GM18951 (cell line): ENCODE measurements around the gene OR1J1.

Experiments used
- POLR2A ChIP-seq: IDR thresholded peaks from 4 replicates; pipeline ENCODE4 v1.6.1; 2011; ENCODE audit warnings: mild to moderate bottlenecking; ENCODE audit not compliant: insufficient read length, insufficient read depth; ENCODE audit errors: extremely low read depth
- in situ Hi-C: fragments of 300-500 bp; cut with MboI; formaldehyde crosslinking; loops from one replicate; pipeline ENCODE4 v1.12.0; 2022; ENCODE audit warnings: low sequenced_read_pairs, mixed read lengths, inconsistent platforms; ENCODE audit not compliant: unreplicated experiment

Gene OR1J1

DNA sequence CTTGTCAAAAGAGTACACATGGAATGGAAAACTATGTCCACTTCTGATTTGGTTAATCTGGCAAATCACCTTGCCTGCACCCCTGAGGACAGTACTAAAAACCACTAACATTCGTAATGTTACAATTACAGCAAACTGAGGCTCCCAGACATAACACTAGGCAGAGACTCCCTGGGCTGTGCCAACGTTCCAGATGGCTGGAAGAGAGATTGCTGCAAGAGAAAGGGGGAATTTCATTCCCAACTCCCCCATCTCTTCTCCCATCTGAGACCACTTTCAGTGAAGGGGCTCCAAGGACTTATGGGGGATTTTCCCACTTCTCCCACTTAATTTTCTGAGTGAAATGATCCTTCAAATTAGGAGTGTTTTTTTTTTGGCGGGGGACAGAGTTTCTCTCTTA is 11.3 kb downstream of the OR1J1 start:
- in situ Hi-C loops = loop anchor here (10.0 to 25.0 kb wide), 3 partner anchors 338 to 896 kb away; partner anchors contain the start of genes CRB2 and OR1K1

DNA sequence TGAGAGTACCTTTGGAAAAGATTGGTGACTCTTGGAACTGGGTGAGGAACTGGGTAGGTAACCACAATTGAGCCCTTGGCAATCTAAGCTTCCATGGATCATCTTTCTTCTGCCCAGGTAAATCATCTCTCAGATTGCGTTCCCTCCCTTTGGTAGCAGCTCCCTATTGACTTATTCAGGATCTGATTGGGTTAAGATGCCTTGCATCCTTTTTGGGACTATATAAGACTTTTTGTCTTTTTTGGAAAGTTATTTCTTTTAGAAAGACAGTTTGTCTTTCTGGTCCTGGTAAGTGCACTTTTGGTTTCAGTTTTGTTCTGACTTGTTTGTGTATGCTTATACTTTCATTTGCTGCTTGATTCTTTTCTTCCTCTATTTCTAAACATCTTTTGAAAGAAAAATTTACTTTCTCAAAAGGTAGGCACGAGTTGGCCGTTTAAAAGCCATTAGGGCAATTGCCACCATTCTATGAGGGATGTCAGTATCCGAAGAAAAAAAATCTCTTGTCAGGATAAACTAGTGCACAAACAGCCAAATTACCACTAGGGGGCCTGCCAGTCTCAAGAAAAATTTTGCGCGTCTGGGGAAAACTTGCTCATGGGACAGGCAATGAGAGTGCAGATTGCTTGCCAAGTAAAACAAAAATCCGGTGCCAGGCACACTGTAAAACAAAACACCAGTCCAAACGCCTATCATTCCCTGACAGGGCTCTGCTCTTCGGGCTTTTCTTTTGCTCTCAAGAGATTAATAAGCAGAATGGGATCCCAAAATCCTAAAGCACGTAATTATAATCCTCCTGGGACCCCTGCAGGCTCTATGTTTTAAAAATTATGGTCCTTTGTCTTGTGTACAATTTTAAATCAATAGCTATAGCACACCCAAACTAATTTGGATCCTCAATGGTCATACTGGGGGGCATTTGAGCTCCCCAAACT is 12.8 kb downstream of the OR1J1 start:
- in situ Hi-C loops = loop anchor here (10.0 to 25.0 kb wide), 3 partner anchors 340 to 897 kb away; partner anchors contain the start of genes CRB2 and OR1K1
- no peak for TF ChIP-seq POLR2A

More for the DNA sequence above, 11.3 kb downstream of the OR1J1 start:
- TF ChIP-seq POLR2A = no peak

DNA sequence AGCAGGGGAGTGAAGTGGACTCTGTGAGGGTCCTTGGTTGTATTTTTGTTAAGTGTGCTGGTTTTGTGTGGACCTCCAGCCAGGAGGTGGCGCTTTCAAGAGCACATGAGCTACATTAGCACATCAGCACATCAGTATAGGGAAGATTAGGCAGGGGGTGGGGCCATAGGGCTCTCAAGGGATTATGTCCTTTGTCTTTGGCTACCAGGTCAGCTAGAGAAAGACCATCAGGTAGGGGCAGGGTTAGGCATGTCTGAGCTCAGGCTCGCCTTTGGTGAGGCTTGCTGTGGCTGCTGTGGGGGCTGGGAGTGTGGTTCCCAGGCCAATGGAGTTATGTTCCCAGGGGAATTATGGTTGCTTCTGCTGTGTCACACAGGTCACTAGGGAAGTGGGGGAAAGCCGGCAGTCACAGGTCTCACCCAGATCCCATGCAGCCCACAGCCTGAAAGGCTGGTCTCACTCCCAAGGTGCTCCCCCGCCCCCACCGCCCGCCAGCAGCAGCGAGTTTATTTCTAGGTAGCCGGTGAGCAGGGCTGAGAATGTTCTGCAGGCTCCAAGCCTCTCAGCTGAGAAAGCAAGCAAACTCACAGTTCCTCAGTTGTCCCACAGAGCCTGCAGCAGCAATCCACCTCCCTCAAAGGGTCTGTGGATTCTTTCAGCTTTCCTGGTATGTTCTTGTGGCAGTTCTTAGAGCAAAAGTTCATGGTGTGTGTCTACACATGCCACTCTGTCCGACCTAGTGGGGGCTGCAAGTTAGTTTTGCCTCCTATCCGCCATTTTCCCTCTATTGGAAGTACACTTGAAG is 13.7 kb downstream of the OR1J1 start:
- in situ Hi-C loops = loop anchor here (10.0 to 25.0 kb wide), 3 partner anchors 341 to 898 kb away; partner anchors contain the start of genes CRB2 and OR1K1
- TF ChIP-seq POLR2A = no peak

DNA sequence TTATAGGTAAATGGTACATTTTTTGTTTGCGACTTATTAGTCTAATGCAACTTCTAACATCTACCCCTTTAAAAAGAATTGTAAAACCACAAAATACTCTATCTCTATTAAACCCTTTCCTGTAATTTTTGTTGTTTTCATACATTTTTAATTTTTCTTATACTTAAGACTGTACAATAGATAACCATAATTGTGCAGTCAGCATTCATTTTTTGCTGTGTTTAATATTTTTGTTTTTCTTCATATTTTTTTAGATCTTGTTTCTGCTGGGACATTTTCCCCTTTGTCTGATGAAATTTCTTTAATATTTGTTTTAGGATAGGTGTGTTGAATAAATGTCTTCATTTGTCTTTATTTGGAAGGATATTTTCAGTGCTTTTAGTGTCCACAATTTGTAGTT is 19.9 kb downstream of the OR1J1 start:
- in situ Hi-C loops = loop anchor here (10.0 to 25.0 kb wide), 3 partner anchors 333 to 905 kb away; partner anchors contain the start of gene CRB2
- no peak for TF ChIP-seq POLR2A

DNA sequence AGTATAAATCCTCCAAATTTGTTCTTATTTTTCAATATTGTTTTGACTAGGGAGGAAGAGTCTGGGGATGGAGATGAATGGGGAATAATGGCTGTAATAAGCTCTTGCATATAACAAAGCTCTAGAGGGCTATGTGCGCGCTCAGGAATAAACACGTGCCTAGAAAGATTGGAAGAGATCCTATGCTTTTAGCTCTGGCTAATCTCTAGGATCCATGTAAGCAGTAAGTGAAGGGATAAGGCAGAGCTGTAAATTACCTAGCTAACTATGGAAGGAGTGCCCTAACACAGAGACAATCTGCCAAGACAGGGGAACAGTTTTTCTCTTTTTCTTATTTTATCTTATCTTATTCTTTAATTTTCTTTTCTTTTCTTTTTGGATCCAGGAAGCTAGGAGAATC is 21.6 kb downstream of the OR1J1 start:
- in situ Hi-C loops = loop anchor here (10.0 to 25.0 kb wide), 3 partner anchors 331 to 906 kb away; partner anchors contain the start of gene CRB2
- TF ChIP-seq POLR2A = no peak

DNA sequence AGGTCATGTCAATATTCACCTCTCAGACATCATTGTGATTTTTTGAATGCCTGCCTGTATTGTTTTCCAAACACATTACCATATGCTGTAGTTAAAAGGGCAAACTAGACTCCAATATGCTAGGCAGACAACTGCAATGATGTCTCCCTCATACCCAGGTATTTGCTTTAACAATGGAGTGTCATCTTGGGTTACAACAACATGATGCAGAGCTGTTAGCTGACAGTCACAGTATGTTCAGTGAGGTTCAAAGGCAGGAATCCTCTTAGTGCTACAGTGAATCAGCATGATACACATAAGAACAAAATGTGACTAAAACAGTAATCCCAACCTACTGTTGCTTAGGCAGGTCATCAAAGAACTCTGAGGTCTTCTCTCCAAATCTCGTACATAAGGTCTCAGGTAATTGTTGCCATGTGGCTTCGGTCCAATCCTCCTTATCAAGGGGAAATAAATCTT is 24.0 kb downstream of the OR1J1 start:
- in situ Hi-C loops = loop anchor here (10.0 to 25.0 kb wide), 3 partner anchors 329 to 909 kb away; partner anchors contain the start of gene CRB2
- no peak for TF ChIP-seq POLR2A

DNA sequence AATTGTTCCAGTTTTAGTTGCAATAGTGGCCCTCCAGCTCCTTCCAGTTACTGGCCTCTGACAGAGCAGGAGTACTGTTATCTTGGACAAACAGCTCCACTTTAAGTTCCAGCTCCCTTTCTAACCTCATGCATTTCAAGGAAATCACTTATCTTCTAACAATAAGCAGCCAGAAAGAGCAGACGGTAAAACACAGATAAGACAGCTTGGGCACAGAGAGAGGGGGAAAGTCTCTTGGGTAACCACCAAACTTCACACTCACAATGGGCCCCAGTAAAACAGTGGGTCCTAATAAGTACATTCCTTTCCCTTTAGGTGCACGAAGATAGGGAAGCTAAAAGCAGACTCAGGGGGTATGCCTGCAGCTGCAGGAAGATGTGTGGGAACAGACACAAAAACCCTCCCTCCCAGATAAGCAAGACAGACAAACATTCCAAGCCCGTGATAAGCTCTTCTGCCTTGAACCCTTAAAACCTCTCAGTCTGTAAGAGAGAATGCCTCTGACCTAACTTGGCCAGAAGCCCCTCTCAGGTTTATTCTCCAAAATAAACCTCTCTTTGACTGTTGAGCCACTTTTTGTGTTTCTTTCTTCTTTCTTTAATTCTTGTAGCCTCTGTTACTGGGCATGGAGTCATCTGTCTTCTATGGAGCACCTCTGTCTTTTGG is 30.8 kb downstream of the OR1J1 start:
- in situ Hi-C loops = no loop called here
- no peak for TF ChIP-seq POLR2A

DNA sequence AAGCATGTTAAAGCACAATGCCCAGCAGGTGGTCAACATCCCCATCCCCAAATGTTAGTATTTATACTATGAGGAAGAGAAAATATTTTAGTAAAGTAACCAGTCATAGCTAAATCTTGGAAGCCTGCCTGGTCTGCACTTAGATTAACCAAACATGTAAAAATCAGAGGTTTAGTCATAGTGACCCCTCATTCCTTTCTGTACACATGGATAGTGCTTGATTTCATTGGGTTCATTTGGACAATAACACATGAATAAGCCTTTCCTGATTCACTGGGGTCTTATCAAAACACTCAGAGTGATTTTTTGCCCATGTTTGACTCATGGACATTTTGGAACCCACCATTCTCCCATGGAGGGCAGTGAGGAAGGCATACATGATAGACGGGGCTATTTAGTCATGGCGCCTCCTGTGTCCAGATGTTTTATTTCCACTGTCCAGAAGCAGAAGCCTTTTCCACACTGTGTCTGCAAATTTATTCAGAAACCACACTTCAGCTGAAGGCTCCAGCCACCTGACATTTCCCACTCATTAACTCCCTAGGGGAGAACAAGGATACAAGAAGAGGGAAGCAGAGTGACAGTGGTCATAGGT is 32.5 kb downstream of the OR1J1 start:
- TF ChIP-seq POLR2A = no peak
- in situ Hi-C loops = no loop called here

DNA sequence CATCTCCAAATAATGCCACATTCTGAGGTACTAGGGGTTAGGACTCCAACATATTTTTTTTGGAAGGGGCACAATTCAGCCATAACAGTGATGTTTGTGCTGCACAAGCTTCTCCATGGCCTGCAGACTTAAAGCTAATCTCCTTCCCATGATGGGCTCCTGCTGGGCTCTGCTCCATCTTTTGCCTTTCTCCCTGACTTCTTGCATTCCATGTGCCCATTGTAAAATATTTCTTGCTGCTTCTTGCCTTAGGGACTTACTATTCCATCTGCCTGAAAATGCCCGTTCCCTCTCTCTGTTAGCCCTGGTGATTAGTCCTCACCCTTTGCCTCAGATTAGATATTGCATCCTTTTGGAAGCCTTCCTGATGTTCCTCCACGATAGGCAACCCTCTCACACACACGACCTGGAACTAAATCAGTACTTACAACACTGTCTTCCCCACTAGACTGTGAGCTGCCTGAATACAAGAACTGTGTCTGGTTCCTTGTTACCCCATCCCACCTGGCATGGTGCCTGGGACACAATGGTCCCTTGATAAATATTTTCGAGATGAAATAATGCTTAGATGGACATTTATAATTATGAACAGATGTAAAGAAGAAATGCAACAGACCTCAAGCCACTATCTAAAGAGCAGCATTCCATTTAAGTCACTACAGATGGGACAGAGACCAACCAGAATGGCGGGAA is 33.5 kb downstream of the OR1J1 start:
- no peak for TF ChIP-seq POLR2A
- in situ Hi-C loops = no loop called here

DNA sequence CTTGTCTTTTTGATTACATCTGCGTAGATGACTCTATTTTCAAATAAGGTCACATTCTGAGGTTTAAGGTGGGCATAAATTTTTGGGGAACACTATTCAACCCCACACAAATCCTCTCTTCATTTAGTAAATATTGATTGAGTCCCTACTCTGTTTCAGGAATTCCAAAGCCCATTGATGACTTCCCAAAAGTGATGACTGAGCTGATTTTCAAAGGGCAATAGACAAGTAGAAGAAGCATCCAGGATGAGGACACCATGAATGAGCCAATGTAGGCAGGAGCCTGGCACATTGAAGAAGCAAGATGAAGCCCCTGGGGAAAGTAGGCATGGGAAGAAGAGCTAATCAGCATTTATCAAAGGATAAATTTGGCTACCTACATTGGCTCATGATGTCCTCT is 35.2 kb downstream of the OR1J1 start:
- no peak for TF ChIP-seq POLR2A
- in situ Hi-C loops = no loop called here
